GM12878 (cell line): Measurements from ENCODE around the gene WBP4. TPM values are rescaled to one million over a fixed set of nuclear protein-coding genes. Genes with fewer than 3 reads are reported as not detected.

Experiments used
- ATAC-seq: fragments of 200-7000 bp; cut with Tn5 transposase; 3 replicates; pipeline ENCODE4 v1.9.1; 2020; ENCODE audit warnings: mild to moderate bottlenecking, moderate library complexity
- BruUV-seq: library from RNA; stranded (reverse); fragments of 400-500 nt; replicated peaks from 2 replicates; lab custom pipeline; 2021; lab: Mats Ljungman, UMichigan
- CTCF ChIA-PET: fragments of 300-600 bp; sonication (Branson Sonifier 250); formaldehyde crosslinking; extraction: SDS; loops from one replicate; lab custom pipeline; 2021; ENCODE audit warnings: inconsistent platforms; lab: Yijun Ruan, JAX
- POLR2A ChIA-PET: fragments of 350-600 bp; formaldehyde crosslinking; extraction: SDS; loops from one replicate; lab custom pipeline; 2021; ENCODE audit warnings: inconsistent platforms; lab: Charles Lee
- RAD21 ChIA-PET: fragments of 300-600 bp; sonication (Branson Sonifier 250); formaldehyde crosslinking; loops from one replicate; lab custom pipeline; 2023; ENCODE audit warnings: antibody characterized with exemption; ENCODE audit not compliant: unreplicated experiment; lab: Charles Lee
- SMC1A ChIA-PET: fragments of 300-600 bp; sonication (Branson Sonifier 250); formaldehyde crosslinking; loops from one replicate; lab custom pipeline; 2023; ENCODE audit not compliant: unreplicated experiment, uncharacterized antibody; lab: Charles Lee
- DNase-seq: peaks from one replicate; pipeline ENCODE4 v3.0.0-alpha.2; 2011; ENCODE audit warnings: low read depth, low spot score
- FAIRE-seq: peaks from 3 replicates; lab custom pipeline; 2011; peaks lifted over from hg19 to GRCh38; lab: Jason Lieb, UNC
- H2AFZ ChIP-seq: 2 replicates; pipeline ENCODE4 v1.6.0; 2011; ENCODE audit warnings: low read depth, low read length, control low read depth; ENCODE audit not compliant: control insufficient read depth
- H3K27ac ChIP-seq: 2 replicates; pipeline ENCODE4 v1.5.1; 2011; ENCODE audit warnings: control low read depth; ENCODE audit not compliant: control insufficient read depth, insufficient read depth
- H3K27me3 ChIP-seq, 2 experiments: replicated peaks in 1 of 2; 2 replicates each; pipeline versions ENCODE4 v1.6.0 to v1.6.1; 2011; ENCODE audit warnings: low read length in 1 of 2; ENCODE audit not compliant: control insufficient read depth in 2 of 2, insufficient read depth in 2 of 2
- H3K36me3 ChIP-seq, 2 experiments: 2 replicates each; pipeline ENCODE4 v1.5.1; 2011; ENCODE audit warnings: low read length in 1 of 2; ENCODE audit not compliant: control insufficient read depth in 2 of 2, insufficient read depth in 2 of 2
- H3K4me1 ChIP-seq: 2 replicates; pipeline ENCODE4 v1.6.1; 2011; ENCODE audit warnings: mild to moderate bottlenecking, low read length, moderate library complexity, mixed read lengths; ENCODE audit not compliant: control insufficient read depth, insufficient read depth
- H3K4me2 ChIP-seq: 2 replicates; pipeline ENCODE4 v1.6.0; 2011; ENCODE audit warnings: control low read depth; ENCODE audit not compliant: control insufficient read depth, insufficient read depth
- H3K4me3 ChIP-seq: fragments of 200-600 bp; sonication (generic); 2 replicates; pipeline ENCODE4 v1.5.1; 2016
- H3K79me2 ChIP-seq: 2 replicates; pipeline ENCODE4 v1.6.0; 2011; ENCODE audit warnings: low read length; ENCODE audit not compliant: control insufficient read depth, insufficient read depth
- H3K9ac ChIP-seq: 2 replicates; pipeline ENCODE4 v1.8.0; 2011; ENCODE audit warnings: low read length, control low read depth, mixed read lengths; ENCODE audit not compliant: control insufficient read depth, insufficient read depth
- H3K9me3 ChIP-seq: replicated peaks from 3 replicates; pipeline ENCODE4 v1.5.1; 2011; ENCODE audit warnings: mild to moderate bottlenecking, low read length; ENCODE audit not compliant: control insufficient read depth, insufficient read depth
- H4K20me1 ChIP-seq: 2 replicates; pipeline ENCODE4 v1.6.0; 2011; ENCODE audit not compliant: control insufficient read depth, insufficient read depth
- CHD1 ChIP-seq: IDR thresholded peaks from 2 replicates; pipeline ENCODE4 v1.6.1; 2012; ENCODE audit warnings: low read depth, low read length, improper control_type of control experiment
- FOXM1 ChIP-seq: IDR thresholded peaks from 2 replicates; pipeline ENCODE4 v1.6.1; 2012; ENCODE audit warnings: low read depth, mild to moderate bottlenecking, inconsistent platforms, low read length, moderate library complexity
- SREBF2 ChIP-seq: IDR thresholded peaks from 2 replicates; pipeline ENCODE4 v1.6.1; 2012; ENCODE audit warnings: mild to moderate bottlenecking, low read length
- TCF3 ChIP-seq: IDR thresholded peaks from 2 replicates; pipeline ENCODE4 v1.6.1; 2012; ENCODE audit warnings: low read depth, mild to moderate bottlenecking, low read length, borderline replicate concordance; ENCODE audit not compliant: insufficient read depth
- WGBS: methylation state at CpG from one replicate; pipeline ENCODE4 v1.1.6; 2016; ENCODE audit warnings: low lambda C conversion rate; ENCODE audit not compliant: insufficient replicate concordance, insufficient coverage; ENCODE audit errors: missing lambda C conversion rate; 5-methylcytosine and 5-hydroxymethylcytosine counted together
- in situ Hi-C: fragments of 300-500 bp; cut with MboI; formaldehyde crosslinking; loops from 9 replicates; pipeline ENCODE4 v1.14.3; 2018; ENCODE audit warnings: mixed read lengths
- intact Hi-C: fragments of 100-400 bp; cut with micrococcal nuclease; formaldehyde crosslinking; loops from one replicate; pipeline ENCODE4 v1.14.2; 2022; ENCODE audit not compliant: unreplicated experiment
- polyA plus RNA-seq, 11 experiments: library from polyadenylated mRNA; depleted of rRNA in 4 of 11; unstranded in 6 of 11; stranded (reverse) in 5 of 11; fragments of >200 nt; fragmentation: Nextera tagmentation in 4 of 11; fragmentation: Illumina TruSeq in 1 of 11; extraction: Ambion mirVana in 4 of 11; extraction: Trizol in 1 of 11; gene quantifications; 1 replicate in 1 of 11; 2 replicates in 10 of 11; pipeline versions ENCODE4 v1.2.1 to v1.2.3, GENCODE V29; 2011 to 2016; ENCODE audit warnings: inconsistent platforms in 2 of 11, missing spikeins in 2 of 11, low read depth in 1 of 11
- total RNA-seq, 4 experiments: library from RNA; depleted of rRNA in 3 of 4; stranded (reverse); fragments of >200 nt in 3 of 4; fragmentation: Illumina TruSeq in 1 of 4; extraction: Trizol in 1 of 4; gene quantifications; 2 replicates each; pipeline versions ENCODE4 v1.2.1 to v1.2.3, GENCODE V29; 2013 to 2021
- TF ChIP-seq, protein P1 (sequence below): IDR thresholded peaks from 2 replicates; pipeline ENCODE4 v1.6.1; 2011; ENCODE audit warnings: borderline replicate concordance, low read depth, mild to moderate bottlenecking, moderate library complexity, low read length; ENCODE audit not compliant: insufficient read depth, poor library complexity, severe bottlenecking
- TF ChIP-seq, protein P2 (sequence below): IDR thresholded peaks from 2 replicates; pipeline ENCODE4 v1.6.1; 2011; ENCODE audit warnings: low read depth, mild to moderate bottlenecking, low read length, moderate library complexity, borderline replicate concordance; ENCODE audit errors: extremely low read depth

Gene WBP4
- total and polyA plus RNA-seq, 10 of the 15 experiments (the other 5 are each of a cell fraction or from before 2014, with no cell fraction given), result 7.4 to 21.6 (median 14.2) TPM

DNA sequence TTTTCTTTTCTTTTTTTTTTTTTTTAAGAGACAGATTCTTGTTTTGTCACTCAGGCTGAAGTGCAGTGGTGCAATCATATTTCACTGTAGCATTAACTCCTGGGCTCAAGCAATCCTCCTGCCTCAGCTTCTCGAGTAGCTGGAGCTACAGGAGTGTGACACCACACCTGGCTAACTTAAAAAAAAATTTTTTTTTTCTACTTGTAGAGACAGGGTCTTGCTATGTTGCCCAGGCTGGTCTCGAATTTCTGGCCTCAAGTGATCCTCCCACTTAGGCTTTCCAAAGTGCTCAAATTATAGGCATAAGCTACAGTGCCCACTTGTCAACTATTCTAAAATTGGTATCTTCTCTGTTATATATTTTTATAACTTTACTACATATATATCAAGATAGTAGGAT lies 48.8 kb upstream of the WBP4 start:
- Histone ChIP-seq H3K9me3 (no peaks in the 10 kb centered on the region), H3K36me3 (peaks cover 0 to 5% of the 10 kb centered on the region in 2 experiments; a peak in 1 of 4 replicates), H3K27me3 (no peaks in the 10 kb centered on the region), H3K9ac (no peak overlapping the region), H2AFZ (no peak overlapping the region), H3K4me3 (no peak overlapping the region), H3K4me2 (peak overlapping the region; percentile 19), H3K4me1 (peaks cover 31% of the 10 kb centered on the region), H3K79me2 (peaks cover 98% of the 10 kb centered on the region), H3K27ac (no peak overlapping the region), H4K20me1 (no peaks in the 10 kb centered on the region)
- no peak for FAIRE-seq
- no peak for DNase-seq
- SMC1A ChIA-PET, result interaction anchor here (1.0 to 18.2 kb wide), 10 partner anchors 6 to 60 kb away, joined by 4 to 308 read pairs (median 20); partner anchors contain the start of gene ELF1
- TF ChIP-seq, protein P1, sequence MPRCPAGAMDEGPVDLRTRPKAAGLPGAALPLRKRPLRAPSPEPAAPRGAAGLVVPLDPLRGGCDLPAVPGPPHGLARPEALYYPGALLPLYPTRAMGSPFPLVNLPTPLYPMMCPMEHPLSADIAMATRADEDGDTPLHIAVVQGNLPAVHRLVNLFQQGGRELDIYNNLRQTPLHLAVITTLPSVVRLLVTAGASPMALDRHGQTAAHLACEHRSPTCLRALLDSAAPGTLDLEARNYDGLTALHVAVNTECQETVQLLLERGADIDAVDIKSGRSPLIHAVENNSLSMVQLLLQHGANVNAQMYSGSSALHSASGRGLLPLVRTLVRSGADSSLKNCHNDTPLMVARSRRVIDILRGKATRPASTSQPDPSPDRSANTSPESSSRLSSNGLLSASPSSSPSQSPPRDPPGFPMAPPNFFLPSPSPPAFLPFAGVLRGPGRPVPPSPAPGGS, result no peak
- no peak for TF ChIP-seq SREBF2
- TF ChIP-seq, protein P2, sequence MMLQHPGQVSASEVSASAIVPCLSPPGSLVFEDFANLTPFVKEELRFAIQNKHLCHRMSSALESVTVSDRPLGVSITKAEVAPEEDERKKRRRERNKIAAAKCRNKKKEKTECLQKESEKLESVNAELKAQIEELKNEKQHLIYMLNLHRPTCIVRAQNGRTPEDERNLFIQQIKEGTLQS, result no peak
- no peak for TF ChIP-seq TCF3
- TF ChIP-seq FOXM1, result no peak
- TF ChIP-seq CHD1, result no peak
- CTCF ChIA-PET, result interaction anchor here (0.7 to 7.5 kb wide), 9 partner anchors 10 to 237 kb away, joined by 3 to 55 read pairs (median 5); no protein-coding TSS in a partner anchor
- in situ Hi-C loops, result no loop called here
- POLR2A ChIA-PET, result interaction anchor here (0.6 to 4.9 kb wide), 10 partner anchors 17 to 220 kb away, joined by 3 to 45 read pairs (median 4); no protein-coding TSS in a partner anchor
- BruUV-seq, result no TSS peak
- no peak for ATAC-seq
- 54% methylated on average over 2 of the region's 2 CpGs for WGBS
- intact Hi-C loops, result no loop called here
- RAD21 ChIA-PET, result interaction anchor here (0.7 to 5.8 kb wide), 13 partner anchors 10 to 53 kb away, joined by 3 to 62 read pairs (median 6); partner anchors contain the start of gene WBP4
